GM23338 (cell line): Measurements from ENCODE around the gene TCEA2. TPM values are rescaled to one million over a fixed set of nuclear protein-coding genes. Genes with fewer than 3 reads are reported as not detected.

Source experiments
- ATAC-seq: fragments of 200-7000 bp; cut with Tn5 transposase; 3 replicates; pipeline ENCODE4 v1.9.1; 2020
- DNase-seq: peaks from one replicate; pipeline ENCODE4 v3.0.0-alpha.2; 2015; ENCODE audit warnings: low spot score
- H2AFZ ChIP-seq: fragments of 200-600 bp; sonication (generic); 2 replicates; pipeline ENCODE4 v1.8.0; 2016; ENCODE audit warnings: antibody characterized with exemption, mild to moderate bottlenecking, moderate library complexity
- H3F3A ChIP-seq: fragments of 200-600 bp; sonication (generic); replicated peaks from 2 replicates; pipeline ENCODE4 v1.8.0; 2017; ENCODE audit warnings: antibody characterized with exemption, mixed run types, low read depth
- H3K27ac ChIP-seq: fragments of 200-600 bp; sonication (generic); 2 replicates; pipeline ENCODE4 v1.6.1; 2016; ENCODE audit warnings: low read depth
- H3K27me3 ChIP-seq: fragments of 200-600 bp; sonication (generic); 2 replicates; pipeline ENCODE4 v1.8.0; 2016; ENCODE audit warnings: mild to moderate bottlenecking, mixed run types, moderate library complexity; ENCODE audit not compliant: insufficient read depth
- H3K36me3 ChIP-seq: fragments of 200-600 bp; sonication (generic); 2 replicates; pipeline ENCODE4 v1.8.0; 2016; ENCODE audit warnings: mild to moderate bottlenecking; ENCODE audit not compliant: insufficient read depth
- H3K4me1 ChIP-seq: fragments of 200-600 bp; sonication (generic); 2 replicates; pipeline ENCODE4 v1.8.0; 2016; ENCODE audit warnings: mild to moderate bottlenecking, moderate library complexity; ENCODE audit not compliant: insufficient read depth
- H3K4me2 ChIP-seq: fragments of 200-600 bp; sonication (generic); 2 replicates; pipeline ENCODE4 v1.7.1; 2017; ENCODE audit warnings: mixed run types
- H3K4me3 ChIP-seq: fragments of 200-600 bp; sonication (generic); 2 replicates; pipeline ENCODE4 v1.6.1; 2016; ENCODE audit warnings: mixed run types
- H3K79me2 ChIP-seq: fragments of 200-600 bp; sonication (generic); replicated peaks from 2 replicates; pipeline ENCODE4 v1.8.0; 2017; ENCODE audit warnings: mild to moderate bottlenecking; ENCODE audit not compliant: insufficient read depth
- H3K9me2 ChIP-seq: fragments of 200-600 bp; sonication (generic); 2 replicates; pipeline ENCODE4 v1.8.0; 2017; ENCODE audit not compliant: insufficient read depth
- H4K20me1 ChIP-seq: fragments of 200-600 bp; sonication (generic); replicated peaks from 2 replicates; pipeline ENCODE4 v1.8.0; 2017; ENCODE audit warnings: mild to moderate bottlenecking; ENCODE audit not compliant: insufficient read depth
- H3K27ac Mint-ChIP-seq: 2 replicates; pipeline ENCODE4 v1.8.0; 2020; ENCODE audit warnings: inconsistent platforms, mild to moderate bottlenecking, moderate library complexity, mixed read lengths
- H3K27me3 Mint-ChIP-seq: 3 replicates; pipeline ENCODE4 v1.8.0; 2022; ENCODE audit warnings: low read depth, mild to moderate bottlenecking, moderate library complexity, mixed read lengths, inconsistent platforms; ENCODE audit not compliant: insufficient read depth, poor library complexity
- H3K36me3 Mint-ChIP-seq: 3 replicates; pipeline ENCODE4 v1.8.0; 2021; ENCODE audit warnings: low read depth, mild to moderate bottlenecking, inconsistent platforms, moderate library complexity, mixed read lengths
- H3K4me1 Mint-ChIP-seq: 3 replicates; pipeline ENCODE4 v1.8.0; 2020; ENCODE audit warnings: mild to moderate bottlenecking, inconsistent platforms, mixed read lengths
- H3K4me3 Mint-ChIP-seq: 3 replicates; pipeline ENCODE4 v1.8.0; 2021; ENCODE audit warnings: moderate library complexity, mild to moderate bottlenecking, inconsistent platforms, mixed read lengths
- H3K9me3 Mint-ChIP-seq: 3 replicates; pipeline ENCODE4 v1.8.0; 2020; ENCODE audit warnings: moderate library complexity, mild to moderate bottlenecking, inconsistent platforms, mixed read lengths
- CREB1 ChIP-seq: fragments of 250-450 bp; sonication (Bioruptor Pico); IDR thresholded peaks from 2 replicates; pipeline ENCODE4 v1.5.0; 2020; ENCODE audit warnings: low read depth, mild to moderate bottlenecking, moderate library complexity
- EZH2 ChIP-seq: fragments of 200-600 bp; sonication (generic); IDR thresholded peaks from one replicate; pipeline ENCODE4 v1.8.0; 2017; ENCODE audit warnings: antibody characterized with exemption, mild to moderate bottlenecking, low read depth; ENCODE audit not compliant: unreplicated experiment
- EZH2phosphoT487 ChIP-seq: fragments of 200-600 bp; sonication (generic); IDR thresholded peaks from one replicate; pipeline ENCODE4 v1.8.1; 2018; ENCODE audit warnings: antibody characterized with exemption; ENCODE audit not compliant: unreplicated experiment
- JUNB ChIP-seq: IDR thresholded peaks from one replicate; pipeline ENCODE4 v1.6.1; 2016; ENCODE audit warnings: antibody characterized with exemption; ENCODE audit not compliant: unreplicated experiment
- NANOG ChIP-seq: IDR thresholded peaks from 2 replicates; pipeline ENCODE4 v1.6.1; 2016; ENCODE audit warnings: antibody characterized with exemption, borderline replicate concordance
- POLR2AphosphoS5 ChIP-seq: IDR thresholded peaks from 2 replicates; pipeline ENCODE4 v1.6.1; 2016; ENCODE audit warnings: antibody characterized with exemption, low read depth
- STAT1 ChIP-seq: IDR thresholded peaks from one replicate; pipeline ENCODE4 v1.6.1; 2016; ENCODE audit warnings: antibody characterized with exemption; ENCODE audit not compliant: unreplicated experiment
- ZNF114 ChIP-seq: fragments of 250-450 bp; sonication (Bioruptor Pico); IDR thresholded peaks from 2 replicates; pipeline ENCODE4 v1.5.0; 2020; ENCODE audit warnings: mild to moderate bottlenecking, moderate library complexity
- ZNF331 ChIP-seq: fragments of 250-450 bp; sonication (Bioruptor Pico); IDR thresholded peaks from 2 replicates; pipeline ENCODE4 v1.5.0; 2020; ENCODE audit warnings: low read depth, mild to moderate bottlenecking, moderate library complexity
- polyA plus RNA-seq: library from polyadenylated mRNA; unstranded; fragments of >200 nt; fragmentation: Nextera tagmentation; extraction: Ambion mirVana; gene quantifications from 2 replicates; pipeline ENCODE4 v1.2.1, GENCODE V29; 2016
- total RNA-seq: library from RNA; depleted of rRNA; stranded (reverse); fragments of >200 nt; shearing (Covaris generic); gene quantifications from 2 replicates; pipeline ENCODE4 v1.2.3, GENCODE V29; 2014
- TF ChIP-seq, protein P1 (sequence below), 2 experiments: fragments of 200-600 bp in 1 of 2; sonication (generic) in 1 of 2; conservative IDR thresholded peaks; 2 replicates each; pipeline versions ENCODE4 v1.5.1 to v1.6.1; 2016 to 2017; ENCODE audit warnings: antibody characterized with exemption in 2 of 2, low read depth in 2 of 2, mild to moderate bottlenecking in 2 of 2, moderate library complexity in 1 of 2
- TF ChIP-seq, protein P2 (sequence below): IDR thresholded peaks from one replicate; pipeline ENCODE4 v1.6.1; 2018; ENCODE audit warnings: antibody characterized with exemption; ENCODE audit not compliant: unreplicated experiment
- TF ChIP-seq, protein P3 (sequence below): IDR thresholded peaks from 2 replicates; pipeline ENCODE4 v1.6.1; 2016; ENCODE audit warnings: antibody characterized with exemption
- TF ChIP-seq, protein P4 (sequence below): fragments of 250-450 bp; sonication (Bioruptor Pico); IDR thresholded peaks from 2 replicates; pipeline ENCODE4 v1.5.0; 2020; ENCODE audit warnings: mild to moderate bottlenecking, moderate library complexity

Gene TCEA2
- total and polyA plus RNA-seq, 2 experiments from 2014 or later: 21.0 to 54.4 TPM

DNA sequence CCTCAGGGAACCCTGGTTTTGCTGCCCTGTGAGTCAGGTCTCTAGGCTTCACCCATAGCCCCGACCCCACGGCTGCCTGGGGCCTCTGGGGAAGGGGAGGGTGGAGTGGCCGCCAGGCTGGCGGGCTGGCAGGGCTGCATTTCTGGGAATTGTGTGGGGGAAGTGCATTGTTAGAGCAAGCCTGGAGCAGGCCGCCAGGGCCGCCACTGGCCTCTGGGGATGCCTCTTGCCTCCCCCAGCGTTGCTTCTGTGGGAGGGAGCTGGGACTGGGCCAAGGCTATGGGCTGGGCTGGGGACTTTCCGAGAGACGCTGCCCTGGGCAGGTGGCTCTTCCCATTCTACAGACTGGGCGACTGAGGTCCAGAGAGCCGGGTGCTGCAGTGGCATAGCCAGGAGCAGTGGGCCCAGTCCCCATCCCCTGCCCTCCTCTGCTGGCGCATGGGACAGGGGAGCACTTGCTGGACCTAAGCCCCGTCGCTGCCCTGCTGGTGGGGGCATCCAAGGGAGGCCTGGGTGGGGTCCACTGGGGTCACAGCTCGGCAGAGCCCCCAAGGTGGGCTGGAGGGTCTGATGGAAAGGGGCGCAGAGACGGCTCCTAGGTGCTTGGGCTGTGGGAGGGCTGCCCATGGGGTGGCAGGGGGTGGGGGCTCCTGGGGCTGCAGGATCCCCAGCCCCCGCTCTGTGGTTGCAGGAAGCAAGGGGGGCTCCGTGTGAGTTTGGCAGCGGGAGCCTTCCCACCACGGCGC, 6.9 kb upstream of the TCEA2 start:
- H3K36me3 ChIP-seq: no peaks in the 10 kb centered on the region
- H3K27ac ChIP-seq: no peak overlapping the region
- ATAC-seq (no peak), DNase-seq (peak; percentile 26)
- Mint-ChIP-seq H3K4me1 (peaks cover 32% of the 10 kb centered on the region), H3K4me3 (no peak overlapping the region), H3K36me3 (no peaks in the 10 kb centered on the region), H3K27me3 (peaks cover 27% of the 10 kb centered on the region), H3K9me3 (no peaks in the 10 kb centered on the region), H3K27ac (no peak overlapping the region)
- H2AFZ ChIP-seq: no peak overlapping the region
- TF ChIP-seq CREB1 (CRISPR knock-in tag): no peak
- TF ChIP-seq STAT1: no peak
- TF ChIP-seq EZH2phosphoT487: no peak
- no peak for TF ChIP-seq JUNB
- TF ChIP-seq, protein P1, sequence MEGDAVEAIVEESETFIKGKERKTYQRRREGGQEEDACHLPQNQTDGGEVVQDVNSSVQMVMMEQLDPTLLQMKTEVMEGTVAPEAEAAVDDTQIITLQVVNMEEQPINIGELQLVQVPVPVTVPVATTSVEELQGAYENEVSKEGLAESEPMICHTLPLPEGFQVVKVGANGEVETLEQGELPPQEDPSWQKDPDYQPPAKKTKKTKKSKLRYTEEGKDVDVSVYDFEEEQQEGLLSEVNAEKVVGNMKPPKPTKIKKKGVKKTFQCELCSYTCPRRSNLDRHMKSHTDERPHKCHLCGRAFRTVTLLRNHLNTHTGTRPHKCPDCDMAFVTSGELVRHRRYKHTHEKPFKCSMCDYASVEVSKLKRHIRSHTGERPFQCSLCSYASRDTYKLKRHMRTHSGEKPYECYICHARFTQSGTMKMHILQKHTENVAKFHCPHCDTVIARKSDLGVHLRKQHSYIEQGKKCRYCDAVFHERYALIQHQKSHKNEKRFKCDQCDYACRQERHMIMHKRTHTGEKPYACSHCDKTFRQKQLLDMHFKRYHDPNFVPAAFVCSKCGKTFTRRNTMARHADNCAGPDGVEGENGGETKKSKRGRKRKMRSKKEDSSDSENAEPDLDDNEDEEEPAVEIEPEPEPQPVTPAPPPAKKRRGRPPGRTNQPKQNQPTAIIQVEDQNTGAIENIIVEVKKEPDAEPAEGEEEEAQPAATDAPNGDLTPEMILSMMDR (conservative IDR thresholded peaks at IDR 0.05; ENCODE audit: low read depth in 2 of 2): no peak
- TF ChIP-seq, protein P2, sequence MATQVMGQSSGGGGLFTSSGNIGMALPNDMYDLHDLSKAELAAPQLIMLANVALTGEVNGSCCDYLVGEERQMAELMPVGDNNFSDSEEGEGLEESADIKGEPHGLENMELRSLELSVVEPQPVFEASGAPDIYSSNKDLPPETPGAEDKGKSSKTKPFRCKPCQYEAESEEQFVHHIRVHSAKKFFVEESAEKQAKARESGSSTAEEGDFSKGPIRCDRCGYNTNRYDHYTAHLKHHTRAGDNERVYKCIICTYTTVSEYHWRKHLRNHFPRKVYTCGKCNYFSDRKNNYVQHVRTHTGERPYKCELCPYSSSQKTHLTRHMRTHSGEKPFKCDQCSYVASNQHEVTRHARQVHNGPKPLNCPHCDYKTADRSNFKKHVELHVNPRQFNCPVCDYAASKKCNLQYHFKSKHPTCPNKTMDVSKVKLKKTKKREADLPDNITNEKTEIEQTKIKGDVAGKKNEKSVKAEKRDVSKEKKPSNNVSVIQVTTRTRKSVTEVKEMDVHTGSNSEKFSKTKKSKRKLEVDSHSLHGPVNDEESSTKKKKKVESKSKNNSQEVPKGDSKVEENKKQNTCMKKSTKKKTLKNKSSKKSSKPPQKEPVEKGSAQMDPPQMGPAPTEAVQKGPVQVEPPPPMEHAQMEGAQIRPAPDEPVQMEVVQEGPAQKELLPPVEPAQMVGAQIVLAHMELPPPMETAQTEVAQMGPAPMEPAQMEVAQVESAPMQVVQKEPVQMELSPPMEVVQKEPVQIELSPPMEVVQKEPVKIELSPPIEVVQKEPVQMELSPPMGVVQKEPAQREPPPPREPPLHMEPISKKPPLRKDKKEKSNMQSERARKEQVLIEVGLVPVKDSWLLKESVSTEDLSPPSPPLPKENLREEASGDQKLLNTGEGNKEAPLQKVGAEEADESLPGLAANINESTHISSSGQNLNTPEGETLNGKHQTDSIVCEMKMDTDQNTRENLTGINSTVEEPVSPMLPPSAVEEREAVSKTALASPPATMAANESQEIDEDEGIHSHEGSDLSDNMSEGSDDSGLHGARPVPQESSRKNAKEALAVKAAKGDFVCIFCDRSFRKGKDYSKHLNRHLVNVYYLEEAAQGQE: no peak
- no peak for TF ChIP-seq POLR2AphosphoS5
- no peak for TF ChIP-seq EZH2
- TF ChIP-seq, protein P3, sequence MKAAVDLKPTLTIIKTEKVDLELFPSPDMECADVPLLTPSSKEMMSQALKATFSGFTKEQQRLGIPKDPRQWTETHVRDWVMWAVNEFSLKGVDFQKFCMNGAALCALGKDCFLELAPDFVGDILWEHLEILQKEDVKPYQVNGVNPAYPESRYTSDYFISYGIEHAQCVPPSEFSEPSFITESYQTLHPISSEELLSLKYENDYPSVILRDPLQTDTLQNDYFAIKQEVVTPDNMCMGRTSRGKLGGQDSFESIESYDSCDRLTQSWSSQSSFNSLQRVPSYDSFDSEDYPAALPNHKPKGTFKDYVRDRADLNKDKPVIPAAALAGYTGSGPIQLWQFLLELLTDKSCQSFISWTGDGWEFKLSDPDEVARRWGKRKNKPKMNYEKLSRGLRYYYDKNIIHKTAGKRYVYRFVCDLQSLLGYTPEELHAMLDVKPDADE: no peak
- no peak for TF ChIP-seq NANOG
- no peak for TF ChIP-seq ZNF114 (CRISPR knock-in tag)
- TF ChIP-seq, protein P4, sequence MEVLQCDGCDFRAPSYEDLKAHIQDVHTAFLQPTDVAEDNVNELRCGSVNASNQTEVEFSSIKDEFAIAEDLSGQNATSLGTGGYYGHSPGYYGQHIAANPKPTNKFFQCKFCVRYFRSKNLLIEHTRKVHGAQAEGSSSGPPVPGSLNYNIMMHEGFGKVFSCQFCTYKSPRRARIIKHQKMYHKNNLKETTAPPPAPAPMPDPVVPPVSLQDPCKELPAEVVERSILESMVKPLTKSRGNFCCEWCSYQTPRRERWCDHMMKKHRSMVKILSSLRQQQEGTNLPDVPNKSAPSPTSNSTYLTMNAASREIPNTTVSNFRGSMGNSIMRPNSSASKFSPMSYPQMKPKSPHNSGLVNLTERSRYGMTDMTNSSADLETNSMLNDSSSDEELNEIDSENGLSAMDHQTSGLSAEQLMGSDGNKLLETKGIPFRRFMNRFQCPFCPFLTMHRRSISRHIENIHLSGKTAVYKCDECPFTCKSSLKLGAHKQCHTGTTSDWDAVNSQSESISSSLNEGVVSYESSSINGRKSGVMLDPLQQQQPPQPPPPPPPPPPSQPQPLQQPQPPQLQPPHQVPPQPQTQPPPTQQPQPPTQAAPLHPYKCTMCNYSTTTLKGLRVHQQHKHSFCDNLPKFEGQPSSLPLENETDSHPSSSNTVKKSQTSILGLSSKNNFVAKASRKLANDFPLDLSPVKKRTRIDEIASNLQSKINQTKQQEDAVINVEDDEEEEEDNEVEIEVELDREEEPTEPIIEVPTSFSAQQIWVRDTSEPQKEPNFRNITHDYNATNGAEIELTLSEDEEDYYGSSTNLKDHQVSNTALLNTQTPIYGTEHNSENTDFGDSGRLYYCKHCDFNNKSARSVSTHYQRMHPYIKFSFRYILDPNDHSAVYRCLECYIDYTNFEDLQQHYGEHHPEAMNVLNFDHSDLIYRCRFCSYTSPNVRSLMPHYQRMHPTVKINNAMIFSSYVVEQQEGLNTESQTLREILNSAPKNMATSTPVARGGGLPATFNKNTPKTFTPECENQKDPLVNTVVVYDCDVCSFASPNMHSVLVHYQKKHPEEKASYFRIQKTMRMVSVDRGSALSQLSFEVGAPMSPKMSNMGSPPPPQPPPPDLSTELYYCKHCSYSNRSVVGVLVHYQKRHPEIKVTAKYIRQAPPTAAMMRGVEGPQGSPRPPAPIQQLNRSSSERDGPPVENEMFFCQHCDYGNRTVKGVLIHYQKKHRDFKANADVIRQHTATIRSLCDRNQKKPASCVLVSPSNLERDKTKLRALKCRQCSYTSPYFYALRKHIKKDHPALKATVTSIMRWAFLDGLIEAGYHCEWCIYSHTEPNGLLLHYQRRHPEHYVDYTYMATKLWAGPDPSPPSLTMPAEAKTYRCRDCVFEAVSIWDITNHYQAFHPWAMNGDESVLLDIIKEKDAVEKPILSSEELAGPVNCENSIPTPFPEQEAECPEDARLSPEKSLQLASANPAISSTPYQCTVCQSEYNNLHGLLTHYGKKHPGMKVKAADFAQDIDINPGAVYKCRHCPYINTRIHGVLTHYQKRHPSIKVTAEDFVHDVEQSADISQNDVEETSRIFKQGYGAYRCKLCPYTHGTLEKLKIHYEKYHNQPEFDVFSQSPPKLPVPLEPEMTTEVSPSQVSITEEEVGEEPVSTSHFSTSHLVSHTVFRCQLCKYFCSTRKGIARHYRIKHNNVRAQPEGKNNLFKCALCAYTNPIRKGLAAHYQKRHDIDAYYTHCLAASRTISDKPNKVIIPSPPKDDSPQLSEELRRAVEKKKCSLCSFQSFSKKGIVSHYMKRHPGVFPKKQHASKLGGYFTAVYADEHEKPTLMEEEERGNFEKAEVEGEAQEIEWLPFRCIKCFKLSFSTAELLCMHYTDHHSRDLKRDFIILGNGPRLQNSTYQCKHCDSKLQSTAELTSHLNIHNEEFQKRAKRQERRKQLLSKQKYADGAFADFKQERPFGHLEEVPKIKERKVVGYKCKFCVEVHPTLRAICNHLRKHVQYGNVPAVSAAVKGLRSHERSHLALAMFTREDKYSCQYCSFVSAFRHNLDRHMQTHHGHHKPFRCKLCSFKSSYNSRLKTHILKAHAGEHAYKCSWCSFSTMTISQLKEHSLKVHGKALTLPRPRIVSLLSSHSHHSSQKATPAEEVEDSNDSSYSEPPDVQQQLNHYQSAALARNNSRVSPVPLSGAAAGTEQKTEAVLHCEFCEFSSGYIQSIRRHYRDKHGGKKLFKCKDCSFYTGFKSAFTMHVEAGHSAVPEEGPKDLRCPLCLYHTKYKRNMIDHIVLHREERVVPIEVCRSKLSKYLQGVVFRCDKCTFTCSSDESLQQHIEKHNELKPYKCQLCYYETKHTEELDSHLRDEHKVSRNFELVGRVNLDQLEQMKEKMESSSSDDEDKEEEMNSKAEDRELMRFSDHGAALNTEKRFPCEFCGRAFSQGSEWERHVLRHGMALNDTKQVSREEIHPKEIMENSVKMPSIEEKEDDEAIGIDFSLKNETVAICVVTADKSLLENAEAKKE (CRISPR knock-in tag): no peak
- TF ChIP-seq ZNF331: no peak
- peaks cover 6% of the 10 kb centered on the region; the same call in 1 of the 2 replicates for H3K4me1 ChIP-seq
- H3K4me2 ChIP-seq: no peak overlapping the region
- no peaks in the 10 kb centered on the region for H3K9me2 ChIP-seq
- peaks cover under 1% of the 10 kb centered on the region; the same call in 1 of the 2 replicates for H3K27me3 ChIP-seq
- no peaks in the 10 kb centered on the region for H4K20me1 ChIP-seq
- H3K79me2 ChIP-seq: no peaks in the 10 kb centered on the region
- H3K4me3 ChIP-seq: no peak overlapping the region
- H3F3A ChIP-seq: no peaks in the 10 kb centered on the region
